NCI-H1930 (cell line): ENCODE results near the gene CBLC.

Source experiments
- DNase-seq, 2 experiments: peaks; one replicate each; lab custom pipeline; 2025; lab: John Stamatoyannopoulos, UW

CBLC gene

GRCh38 chr19:44746616-44746945, 31.1 kb upstream of the CBLC start:
- no peak for DNase-seq

GRCh38 chr19:44746946-44747738, 30.5 kb upstream of the CBLC start:
- DNase-seq = peak; percentile 40 to 71

GRCh38 chr19:44747739-44748425, 29.8 kb upstream of the CBLC start:
- no peak for DNase-seq

- DNase-seq = peak in 1 of 2 experiments; percentile 31
These were observed 29.1 kb upstream of the CBLC start, which contains the start of gene BCL3 for GRCh38 chr19:44748426-44749254. TSS of gene BCL3 (plus strand) at chr19:44748708. CDS start at chr19:44748791, 83 bp downstream.

GRCh38 chr19:44749292-44749691, 28.4 kb upstream of the CBLC start:
- DNase-seq = no peak

- no peak for DNase-seq
These were observed 27.7 kb upstream of the CBLC start for GRCh38 chr19:44749994-44750393.

- no peak for DNase-seq
These were observed 25.4 kb upstream of the CBLC start for GRCh38 chr19:44752123-44752815.

GRCh38 chr19:44752816-44753625, 24.7 kb upstream of the CBLC start:
- DNase-seq = no peak

GRCh38 chr19:44753626-44753931, 24.1 kb upstream of the CBLC start:
- DNase-seq = no peak

GRCh38 chr19:44753932-44754749, 23.5 kb upstream of the CBLC start:
- no peak for DNase-seq

GRCh38 chr19:44754750-44755080, 23.0 kb upstream of the CBLC start:
- no peak for DNase-seq

GRCh38 chr19:44755219-44755618, 22.5 kb upstream of the CBLC start:
- no peak for DNase-seq

- no peak for DNase-seq
These were observed 21.6 kb upstream of the CBLC start for GRCh38 chr19:44756089-44756562.

GRCh38 chr19:44757057-44757734, 20.5 kb upstream of the CBLC start:
- DNase-seq = no peak

GRCh38 chr19:44757735-44758505, 19.8 kb upstream of the CBLC start:
- no peak for DNase-seq

- DNase-seq = no peak
These were observed 19.1 kb upstream of the CBLC start for GRCh38 chr19:44758596-44758995.

- no peak for DNase-seq
These were observed 18.4 kb upstream of the CBLC start for GRCh38 chr19:44759083-44759804.

GRCh38 chr19:44762038-44762437, 15.7 kb upstream of the CBLC start:
- DNase-seq = no peak
